HEK293 (cell line): ENCODE data around the gene KIRREL3.
A peak's percentile ranks its signal among the peaks of the same experiment; 100 is the strongest.

ENCODE experiments used
- CTCF ChIA-PET: fragments of 350-600 bp; formaldehyde crosslinking; extraction: SDS; loops from one replicate; lab custom pipeline; 2021; ENCODE audit warnings: antibody characterized with exemption; lab: Yijun Ruan, JAX
- POLR2A ChIA-PET: fragments of 300-600 bp; formaldehyde crosslinking; extraction: SDS; loops from one replicate; lab custom pipeline; 2020; ENCODE audit warnings: antibody characterized with exemption, inconsistent platforms; lab: Yijun Ruan, JAX
- H3K27ac ChIP-seq: fragments of 200-500 bp; sonication (Bioruptor generic); 2 replicates; pipeline ENCODE4 v1.5.1; 2014; ENCODE audit warnings: low read depth, low read length, control low read depth, inconsistent platforms; ENCODE audit errors: extremely low read depth
- H3K36me3 ChIP-seq, 2 experiments: fragments of 200-500 bp in 1 of 2; sonication (Bioruptor generic) in 1 of 2; 1 replicate in 1 of 2; 2 replicates in 1 of 2; pipeline ENCODE4 v1.5.1; 2014 to 2017; ENCODE audit warnings: inconsistent platforms in 2 of 2, low read length in 2 of 2; ENCODE audit not compliant: control insufficient read depth in 2 of 2, insufficient read depth in 1 of 2
- H3K4me1 ChIP-seq: fragments of 200-500 bp; sonication (Bioruptor generic); 2 replicates; pipeline ENCODE4 v1.5.1; 2014; ENCODE audit warnings: mild to moderate bottlenecking, low read length, inconsistent platforms; ENCODE audit not compliant: control insufficient read depth, insufficient read depth
- H3K4me3 ChIP-seq: 2 replicates; pipeline ENCODE4 v1.5.1; 2011; ENCODE audit warnings: low read depth, mild to moderate bottlenecking, control low read depth, low read length, moderate library complexity
- H3K9me3 ChIP-seq: fragments of 200-500 bp; sonication (Bioruptor generic); 2 replicates; pipeline ENCODE4 v1.5.1; 2014; ENCODE audit warnings: low read depth, low read length, inconsistent platforms; ENCODE audit not compliant: control insufficient read depth, insufficient read depth
- GLI4 ChIP-seq: fragments of 450-650 bp; formaldehyde crosslinking; IDR thresholded peaks from 2 replicates; pipeline ENCODE4 v1.5.1; 2016; ENCODE audit warnings: missing biosample characterization, missing genetic modification characterization
- GLIS1 ChIP-seq: fragments of 450-650 bp; formaldehyde crosslinking; IDR thresholded peaks from 2 replicates; pipeline ENCODE4 v1.5.1; 2016; ENCODE audit warnings: missing biosample characterization, missing genetic modification characterization
- SCRT2 ChIP-seq: fragments of 450-650 bp; formaldehyde crosslinking; IDR thresholded peaks from 2 replicates; pipeline ENCODE4 v1.5.1; 2016; ENCODE audit warnings: missing biosample characterization, missing genetic modification characterization
- SP2 ChIP-seq: fragments of 450-650 bp; formaldehyde crosslinking; IDR thresholded peaks from 2 replicates; pipeline ENCODE4 v1.5.1; 2016; ENCODE audit warnings: missing biosample characterization, missing genetic modification characterization
- SP7 ChIP-seq: fragments of 450-650 bp; formaldehyde crosslinking; IDR thresholded peaks from 2 replicates; pipeline ENCODE4 v1.5.1; 2016; ENCODE audit warnings: missing biosample characterization, missing genetic modification characterization
- ZNF239 ChIP-seq: fragments of 450-650 bp; formaldehyde crosslinking; IDR thresholded peaks from 2 replicates; pipeline ENCODE4 v1.5.1; 2016; ENCODE audit warnings: missing biosample characterization, missing genetic modification characterization
- ZNF311 ChIP-seq: fragments of 450-650 bp; formaldehyde crosslinking; IDR thresholded peaks from 2 replicates; pipeline ENCODE4 v1.5.1; 2017; ENCODE audit warnings: missing biosample characterization, missing genetic modification characterization, borderline replicate concordance
- ZNF350 ChIP-seq: fragments of 450-650 bp; formaldehyde crosslinking; IDR thresholded peaks from 2 replicates; pipeline ENCODE4 v1.5.0; 2017; ENCODE audit warnings: missing biosample characterization, mild to moderate bottlenecking, missing genetic modification characterization
- ZNF37A ChIP-seq: fragments of 450-650 bp; IDR thresholded peaks from 2 replicates; pipeline ENCODE4 v1.5.1; 2018; ENCODE audit warnings: missing biosample characterization, missing genetic modification characterization
- ZNF529 ChIP-seq: fragments of 450-650 bp; formaldehyde crosslinking; IDR thresholded peaks from 2 replicates; pipeline ENCODE4 v1.5.1; 2017; ENCODE audit warnings: missing genetic modification characterization, missing biosample characterization; ENCODE audit not compliant: insufficient replicate concordance
- ZNF585B ChIP-seq: fragments of 450-650 bp; formaldehyde crosslinking; IDR thresholded peaks from 2 replicates; pipeline ENCODE4 v1.5.1; 2016; ENCODE audit warnings: missing biosample characterization, missing genetic modification characterization
- ZNF621 ChIP-seq: fragments of 450-650 bp; formaldehyde crosslinking; IDR thresholded peaks from 2 replicates; pipeline ENCODE4 v1.5.1; 2017; ENCODE audit warnings: missing biosample characterization, missing genetic modification characterization
- ZNF629 ChIP-seq: fragments of 450-650 bp; formaldehyde crosslinking; IDR thresholded peaks from 2 replicates; pipeline ENCODE4 v1.5.1; 2017; ENCODE audit warnings: missing biosample characterization, missing genetic modification characterization
- TF ChIP-seq, protein P1 (sequence below): sonication (generic); formaldehyde crosslinking; IDR thresholded peaks from 2 replicates; pipeline ENCODE4 v1.8.1; 2022; ENCODE audit warnings: mild to moderate bottlenecking, moderate library complexity, missing genetic modification reagents
- TF ChIP-seq, protein P2 (sequence below): fragments of 450-650 bp; formaldehyde crosslinking; IDR thresholded peaks from 2 replicates; pipeline ENCODE4 v1.5.1; 2017; ENCODE audit warnings: missing biosample characterization, missing genetic modification characterization
- TF ChIP-seq, protein P3 (sequence below): fragments of 450-650 bp; formaldehyde crosslinking; IDR thresholded peaks from 2 replicates; pipeline ENCODE4 v1.5.0; 2017; ENCODE audit warnings: missing biosample characterization, missing genetic modification characterization, borderline replicate concordance
- TF ChIP-seq, protein P4 (sequence below): fragments of 450-650 bp; formaldehyde crosslinking; IDR thresholded peaks from 2 replicates; pipeline ENCODE4 v1.5.1; 2016; ENCODE audit warnings: missing biosample characterization, missing genetic modification characterization

The KIRREL3 gene

DNA sequence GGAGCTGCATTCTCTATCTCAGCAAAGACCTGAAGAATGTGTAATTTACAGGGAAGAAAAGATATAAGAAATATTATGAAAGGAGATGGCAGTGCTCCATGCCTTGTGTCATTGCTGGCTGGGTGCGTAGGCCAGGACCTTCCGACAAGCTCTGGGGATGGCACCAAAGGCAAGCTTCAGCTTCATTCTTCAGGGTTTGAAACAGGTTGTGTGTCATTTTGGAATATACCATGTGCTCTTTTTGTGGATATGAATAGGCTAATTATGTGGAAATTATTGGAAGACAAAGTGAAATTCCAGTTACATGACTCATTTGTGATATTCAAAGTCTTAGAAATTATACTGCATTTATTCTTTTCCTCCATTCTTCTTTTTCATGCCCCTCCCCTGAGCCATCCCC, 5.7 kb upstream of the KIRREL3 start:
- no peak for TF ChIP-seq ZNF529 (tag by site-specific recombination)
- TF ChIP-seq, protein P1, sequence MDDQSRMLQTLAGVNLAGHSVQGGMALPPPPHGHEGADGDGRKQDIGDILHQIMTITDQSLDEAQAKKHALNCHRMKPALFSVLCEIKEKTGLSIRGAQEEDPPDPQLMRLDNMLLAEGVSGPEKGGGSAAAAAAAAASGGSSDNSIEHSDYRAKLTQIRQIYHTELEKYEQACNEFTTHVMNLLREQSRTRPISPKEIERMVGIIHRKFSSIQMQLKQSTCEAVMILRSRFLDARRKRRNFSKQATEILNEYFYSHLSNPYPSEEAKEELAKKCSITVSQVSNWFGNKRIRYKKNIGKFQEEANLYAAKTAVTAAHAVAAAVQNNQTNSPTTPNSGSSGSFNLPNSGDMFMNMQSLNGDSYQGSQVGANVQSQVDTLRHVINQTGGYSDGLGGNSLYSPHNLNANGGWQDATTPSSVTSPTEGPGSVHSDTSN (CRISPR knock-in tag): no peak
- TF ChIP-seq ZNF239 (tag by site-specific recombination): no peak
- TF ChIP-seq SCRT2 (tag by site-specific recombination): no peak
- TF ChIP-seq SP2: no peak
- TF ChIP-seq ZNF311 (tag by site-specific recombination): no peak
- TF ChIP-seq GLI4: no peak
- TF ChIP-seq, protein P2, sequence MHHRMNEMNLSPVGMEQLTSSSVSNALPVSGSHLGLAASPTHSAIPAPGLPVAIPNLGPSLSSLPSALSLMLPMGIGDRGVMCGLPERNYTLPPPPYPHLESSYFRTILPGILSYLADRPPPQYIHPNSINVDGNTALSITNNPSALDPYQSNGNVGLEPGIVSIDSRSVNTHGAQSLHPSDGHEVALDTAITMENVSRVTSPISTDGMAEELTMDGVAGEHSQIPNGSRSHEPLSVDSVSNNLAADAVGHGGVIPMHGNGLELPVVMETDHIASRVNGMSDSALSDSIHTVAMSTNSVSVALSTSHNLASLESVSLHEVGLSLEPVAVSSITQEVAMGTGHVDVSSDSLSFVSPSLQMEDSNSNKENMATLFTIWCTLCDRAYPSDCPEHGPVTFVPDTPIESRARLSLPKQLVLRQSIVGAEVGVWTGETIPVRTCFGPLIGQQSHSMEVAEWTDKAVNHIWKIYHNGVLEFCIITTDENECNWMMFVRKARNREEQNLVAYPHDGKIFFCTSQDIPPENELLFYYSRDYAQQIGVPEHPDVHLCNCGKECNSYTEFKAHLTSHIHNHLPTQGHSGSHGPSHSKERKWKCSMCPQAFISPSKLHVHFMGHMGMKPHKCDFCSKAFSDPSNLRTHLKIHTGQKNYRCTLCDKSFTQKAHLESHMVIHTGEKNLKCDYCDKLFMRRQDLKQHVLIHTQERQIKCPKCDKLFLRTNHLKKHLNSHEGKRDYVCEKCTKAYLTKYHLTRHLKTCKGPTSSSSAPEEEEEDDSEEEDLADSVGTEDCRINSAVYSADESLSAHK (tag by site-specific recombination): no peak
- TF ChIP-seq, protein P3, sequence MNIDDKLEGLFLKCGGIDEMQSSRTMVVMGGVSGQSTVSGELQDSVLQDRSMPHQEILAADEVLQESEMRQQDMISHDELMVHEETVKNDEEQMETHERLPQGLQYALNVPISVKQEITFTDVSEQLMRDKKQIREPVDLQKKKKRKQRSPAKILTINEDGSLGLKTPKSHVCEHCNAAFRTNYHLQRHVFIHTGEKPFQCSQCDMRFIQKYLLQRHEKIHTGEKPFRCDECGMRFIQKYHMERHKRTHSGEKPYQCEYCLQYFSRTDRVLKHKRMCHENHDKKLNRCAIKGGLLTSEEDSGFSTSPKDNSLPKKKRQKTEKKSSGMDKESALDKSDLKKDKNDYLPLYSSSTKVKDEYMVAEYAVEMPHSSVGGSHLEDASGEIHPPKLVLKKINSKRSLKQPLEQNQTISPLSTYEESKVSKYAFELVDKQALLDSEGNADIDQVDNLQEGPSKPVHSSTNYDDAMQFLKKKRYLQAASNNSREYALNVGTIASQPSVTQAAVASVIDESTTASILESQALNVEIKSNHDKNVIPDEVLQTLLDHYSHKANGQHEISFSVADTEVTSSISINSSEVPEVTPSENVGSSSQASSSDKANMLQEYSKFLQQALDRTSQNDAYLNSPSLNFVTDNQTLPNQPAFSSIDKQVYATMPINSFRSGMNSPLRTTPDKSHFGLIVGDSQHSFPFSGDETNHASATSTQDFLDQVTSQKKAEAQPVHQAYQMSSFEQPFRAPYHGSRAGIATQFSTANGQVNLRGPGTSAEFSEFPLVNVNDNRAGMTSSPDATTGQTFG (tag by site-specific recombination): no peak
- no peak for TF ChIP-seq ZNF629 (tag by site-specific recombination)
- TF ChIP-seq ZNF350 (tag by site-specific recombination): no peak
- TF ChIP-seq SP7: no peak
- POLR2A ChIA-PET: no interaction called here
- no peaks in the 10 kb centered on the region for H3K9me3 ChIP-seq
- no peak overlapping the region for H3K4me3 ChIP-seq
- H3K36me3 ChIP-seq: no peaks in the 10 kb centered on the region
- CTCF ChIA-PET: no interaction called here
- no peak overlapping the region for H3K27ac ChIP-seq
- H3K4me1 ChIP-seq: no peaks in the 10 kb centered on the region

DNA sequence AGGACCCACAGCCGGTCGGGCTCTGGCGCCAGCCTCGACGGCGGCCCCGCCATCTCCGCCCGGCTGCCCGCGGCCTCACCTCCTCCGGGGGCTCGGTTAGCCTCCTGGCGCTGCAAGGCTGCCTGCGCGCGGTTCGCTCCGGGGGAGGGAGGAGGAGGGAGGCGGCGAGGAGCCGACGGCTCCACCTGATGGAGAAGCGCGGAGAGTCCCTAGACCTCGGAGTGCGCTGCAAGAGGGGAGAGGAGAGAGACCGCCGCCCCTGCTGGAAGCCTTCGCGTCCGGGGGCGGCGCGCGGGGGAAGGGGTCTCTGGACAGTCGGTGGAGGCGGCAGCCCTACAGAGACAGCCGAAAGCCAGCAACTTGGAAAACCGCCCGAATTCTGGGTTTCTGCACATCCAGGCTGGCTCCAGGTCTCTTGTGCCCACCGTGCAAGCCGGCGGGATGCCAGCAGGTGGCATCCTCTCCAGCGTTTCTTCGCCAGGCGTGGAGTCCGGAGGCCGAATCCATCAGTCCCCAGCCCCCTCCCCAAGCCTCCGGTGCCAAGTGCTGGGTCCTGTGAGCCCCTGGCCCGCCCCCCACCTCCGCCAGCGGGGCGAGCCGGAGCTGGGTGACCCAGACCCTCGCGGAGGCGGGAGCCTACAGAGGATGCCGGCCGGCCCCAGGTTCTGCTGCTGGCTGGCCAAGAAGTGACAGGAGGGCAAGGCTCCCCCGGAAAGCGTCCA, 2.9 kb upstream of the KIRREL3 start:
- H3K27ac ChIP-seq: no peak overlapping the region
- no peaks in the 10 kb centered on the region for H3K4me1 ChIP-seq
- ChIA-PET POLR2A (interaction anchor here (0.6 kb wide), 1 partner anchor 855 kb away, joined by 3 read pairs; no protein-coding TSS in a partner anchor), CTCF (interaction anchor here (1.3 kb wide), 1 partner anchor 16 kb away, joined by 4 read pairs; no protein-coding TSS in a partner anchor)
- no peaks in the 10 kb centered on the region for H3K36me3 ChIP-seq
- TF ChIP-seq ZNF529 (tag by site-specific recombination) (no peak), ZNF585B (tag by site-specific recombination) (no peak), ZNF621 (tag by site-specific recombination) (no peak), ZNF37A (no peak), GLIS1 (tag by site-specific recombination) (0 out of 2 replicates have a peak, but pooled peaks have one; percentile 15)
- TF ChIP-seq, protein P4, sequence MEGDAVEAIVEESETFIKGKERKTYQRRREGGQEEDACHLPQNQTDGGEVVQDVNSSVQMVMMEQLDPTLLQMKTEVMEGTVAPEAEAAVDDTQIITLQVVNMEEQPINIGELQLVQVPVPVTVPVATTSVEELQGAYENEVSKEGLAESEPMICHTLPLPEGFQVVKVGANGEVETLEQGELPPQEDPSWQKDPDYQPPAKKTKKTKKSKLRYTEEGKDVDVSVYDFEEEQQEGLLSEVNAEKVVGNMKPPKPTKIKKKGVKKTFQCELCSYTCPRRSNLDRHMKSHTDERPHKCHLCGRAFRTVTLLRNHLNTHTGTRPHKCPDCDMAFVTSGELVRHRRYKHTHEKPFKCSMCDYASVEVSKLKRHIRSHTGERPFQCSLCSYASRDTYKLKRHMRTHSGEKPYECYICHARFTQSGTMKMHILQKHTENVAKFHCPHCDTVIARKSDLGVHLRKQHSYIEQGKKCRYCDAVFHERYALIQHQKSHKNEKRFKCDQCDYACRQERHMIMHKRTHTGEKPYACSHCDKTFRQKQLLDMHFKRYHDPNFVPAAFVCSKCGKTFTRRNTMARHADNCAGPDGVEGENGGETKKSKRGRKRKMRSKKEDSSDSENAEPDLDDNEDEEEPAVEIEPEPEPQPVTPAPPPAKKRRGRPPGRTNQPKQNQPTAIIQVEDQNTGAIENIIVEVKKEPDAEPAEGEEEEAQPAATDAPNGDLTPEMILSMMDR (tag by site-specific recombination): peak; percentile 41; the same call in 1 of the 2 replicates
- peak overlapping the region; percentile 26 for H3K4me3 ChIP-seq
- H3K9me3 ChIP-seq: no peaks in the 10 kb centered on the region
